HG02840 (cell line): ENCODE results near the gene INMT.
A peak's percentile ranks its signal among the peaks of the same experiment; 100 is the strongest.

Experiments used
- ATAC-seq: cut with Tn5 transposase; IDR thresholded peaks from one replicate; pipeline ENCODE4 v1.9.1; 2021; ENCODE audit warnings: mild to moderate bottlenecking, moderate library complexity, moderate number of reproducible peaks; ENCODE audit not compliant: unreplicated experiment, low FRiP score

Gene INMT

DNA sequence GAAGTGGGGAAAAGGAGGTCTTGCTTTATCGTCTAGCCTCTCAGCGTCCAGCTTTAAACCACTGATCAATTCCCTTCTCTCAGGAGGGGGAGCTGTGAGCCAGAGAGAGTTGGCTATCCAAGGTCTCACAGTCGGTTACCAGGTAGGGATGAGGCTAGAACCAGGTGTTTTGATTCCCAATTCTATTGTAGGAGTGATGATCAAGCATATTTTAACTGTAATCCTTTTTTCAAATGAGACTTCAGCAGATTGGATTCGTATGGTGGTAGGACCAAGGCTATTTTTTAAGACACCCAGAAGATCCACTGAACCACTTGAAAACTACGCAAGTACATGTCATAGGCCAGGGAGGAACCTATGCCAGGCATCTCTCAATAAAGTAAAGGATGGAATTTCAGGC is 27.6 kb downstream of the INMT start:
- ATAC-seq: no peak

DNA sequence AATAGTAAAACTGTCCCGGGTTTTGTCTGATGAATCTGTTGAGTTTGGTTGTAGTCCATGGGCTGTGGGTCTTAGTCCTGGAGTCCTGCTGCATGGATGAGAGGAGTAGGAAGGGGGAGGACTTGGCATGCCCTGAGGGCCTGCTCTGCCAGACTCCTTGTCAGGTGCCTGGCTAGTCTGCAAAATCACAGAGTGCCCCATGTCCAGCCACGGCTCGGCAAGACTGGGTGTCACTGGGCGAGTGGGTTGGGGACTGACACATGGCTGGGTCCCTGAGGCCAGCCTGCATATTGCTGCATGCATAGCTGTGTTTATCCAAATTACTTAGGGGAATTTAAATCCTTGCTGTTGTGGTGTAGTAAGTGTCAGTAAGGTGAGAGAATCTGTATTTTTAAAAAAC is 29.0 kb downstream of the INMT start:
- no peak for ATAC-seq

DNA sequence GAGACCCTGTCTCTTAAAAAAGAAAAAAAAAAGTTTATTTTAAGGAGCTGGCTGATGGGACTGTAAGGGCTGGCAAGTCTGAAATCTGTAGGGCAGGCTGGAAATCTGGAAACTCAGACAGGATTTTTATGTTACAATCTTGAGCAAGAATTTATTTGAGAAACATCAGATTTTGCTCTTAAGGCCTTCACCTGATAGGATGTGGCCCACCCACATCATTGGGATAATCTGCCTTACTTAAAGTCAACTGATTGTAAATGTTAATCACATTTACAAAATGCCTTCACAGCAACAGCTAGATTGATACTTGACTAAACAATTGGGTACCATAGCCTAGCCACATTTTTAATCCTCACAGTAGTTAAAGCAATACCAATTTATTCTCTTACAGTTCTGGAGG is 30.8 kb downstream of the INMT start:
- no peak for ATAC-seq

DNA sequence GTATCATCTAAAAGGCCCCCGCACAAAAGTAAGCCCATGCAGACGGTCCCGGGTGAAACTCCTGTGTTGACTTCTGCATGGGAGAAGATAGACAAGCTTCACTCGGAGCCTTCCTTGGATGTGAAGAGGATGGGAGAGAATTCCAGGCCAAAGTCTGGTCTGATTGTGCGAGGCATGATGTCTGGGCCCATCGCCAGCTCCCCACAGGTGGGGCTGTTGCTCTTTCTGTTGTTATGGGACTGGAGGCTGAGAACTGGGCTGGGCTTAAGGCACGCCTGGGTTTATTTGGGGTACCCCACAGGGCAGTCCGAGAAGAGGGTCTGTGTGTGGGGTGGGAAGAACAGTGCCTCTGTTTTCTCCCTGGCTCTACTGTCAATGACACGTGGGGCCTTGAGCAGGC is 33.9 kb downstream of the INMT start:
- no peak for ATAC-seq

DNA sequence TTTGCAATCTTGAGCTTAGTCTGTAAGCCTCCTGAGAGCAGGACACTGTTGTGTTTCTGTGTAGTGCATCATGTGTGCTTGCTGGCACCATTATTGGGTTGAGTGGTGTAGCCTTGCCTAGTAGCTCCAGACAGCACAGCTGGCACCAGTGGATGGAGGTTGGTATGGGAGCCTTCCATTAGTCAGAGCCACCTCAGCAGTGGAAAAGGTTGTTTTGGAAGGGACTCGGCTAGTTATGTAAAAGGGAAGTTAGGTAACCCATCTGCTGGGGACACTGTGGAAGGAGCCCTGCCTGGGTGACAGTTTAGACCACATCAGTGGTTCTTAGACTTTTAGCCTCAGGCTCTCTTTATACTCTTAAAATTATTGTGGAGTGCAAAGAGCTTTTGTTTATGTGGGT is 35.6 kb downstream of the INMT start:
- no peak for ATAC-seq

DNA sequence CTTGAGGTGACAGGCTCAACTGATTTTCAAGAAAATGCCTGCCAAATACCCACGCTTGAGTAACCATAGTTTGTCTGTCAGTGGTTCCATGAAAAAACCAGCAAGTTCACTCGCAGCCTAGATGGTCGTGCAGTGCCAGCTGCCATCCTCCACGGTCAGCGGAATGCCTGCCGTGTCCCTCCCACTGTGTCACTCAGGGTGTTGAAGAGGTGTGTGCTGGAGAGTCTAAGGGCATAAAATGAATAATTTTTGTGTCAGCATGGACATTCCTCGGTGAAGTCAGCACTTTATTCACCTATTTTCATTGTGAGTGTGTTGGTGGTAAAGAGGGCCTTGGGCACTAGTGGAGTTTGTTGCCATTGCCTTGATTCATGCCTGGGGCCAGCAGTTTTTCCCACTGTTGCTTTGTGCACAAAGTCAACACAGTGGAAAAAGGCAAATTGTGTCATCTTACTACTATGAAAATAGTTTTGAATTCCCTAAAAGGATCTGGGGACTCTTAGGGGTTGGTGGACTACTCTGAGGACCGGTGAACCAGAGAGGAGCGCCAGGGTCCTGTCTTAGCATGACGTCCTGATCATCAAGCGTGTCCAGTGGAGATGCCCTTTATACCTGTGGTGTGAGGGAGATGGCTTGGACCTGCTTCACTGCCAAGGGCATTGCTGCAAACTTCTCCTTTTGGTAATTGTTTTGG is 36.9 kb downstream of the INMT start:
- no peak for ATAC-seq

DNA sequence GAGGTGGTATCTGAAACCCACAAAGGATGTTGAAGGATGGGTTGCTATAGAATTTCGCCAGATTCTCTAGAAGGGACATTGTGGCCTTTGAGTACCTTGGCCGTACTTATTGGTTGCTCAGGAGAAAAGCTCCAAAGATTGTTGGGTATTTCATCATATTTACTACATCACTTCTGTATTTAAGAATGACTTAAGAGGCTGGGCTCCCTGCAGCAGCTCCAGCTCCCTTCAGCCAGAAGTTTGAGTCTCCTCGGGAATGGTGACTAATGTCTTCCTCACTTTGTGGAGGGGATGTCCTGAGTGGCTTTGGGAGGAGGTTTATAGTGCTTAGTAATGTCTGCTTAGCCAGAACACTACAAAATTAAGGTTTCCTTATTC is 37.4 kb downstream of the INMT start:
- no peak for ATAC-seq

DNA sequence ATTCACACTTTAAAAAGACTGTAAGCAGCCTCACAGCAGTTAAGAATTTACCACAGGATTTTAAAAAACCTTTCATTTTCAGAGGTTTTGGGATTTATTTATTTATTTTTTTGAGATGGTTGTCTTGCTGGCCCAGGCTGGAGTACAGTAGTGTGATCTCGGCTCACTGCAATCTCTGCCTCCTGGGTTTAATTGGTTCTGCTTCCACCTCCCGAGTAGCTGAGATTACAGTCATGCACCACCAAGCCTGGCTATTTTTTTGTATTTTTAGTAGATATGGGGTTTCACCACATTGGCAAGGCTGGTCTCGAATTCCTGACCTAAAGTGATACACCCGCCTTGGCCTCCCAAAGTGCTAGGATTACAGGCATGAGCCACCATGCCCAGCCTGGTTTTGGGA is 38.4 kb downstream of the INMT start:
- no peak for ATAC-seq

DNA sequence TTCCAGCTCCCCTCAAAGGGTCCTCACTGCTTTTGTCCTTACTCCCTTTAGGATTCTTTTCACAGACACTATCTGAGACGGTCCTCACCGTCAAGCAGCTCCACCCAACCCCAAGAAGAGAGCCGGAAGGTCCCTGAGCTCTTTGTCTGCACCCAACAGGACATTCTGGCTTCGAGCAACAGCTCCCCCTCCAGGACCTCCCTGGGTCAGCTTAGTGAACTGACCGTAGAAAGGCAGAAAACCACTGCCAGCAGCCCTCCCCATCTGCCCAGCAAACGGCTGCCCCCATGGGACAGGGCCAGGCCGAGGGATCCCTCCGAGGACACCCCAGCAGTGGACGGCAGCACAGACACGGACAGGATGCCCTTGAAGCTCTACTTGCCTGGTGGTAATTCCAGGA is 39.2 kb downstream of the INMT start:
- ATAC-seq: no peak

DNA sequence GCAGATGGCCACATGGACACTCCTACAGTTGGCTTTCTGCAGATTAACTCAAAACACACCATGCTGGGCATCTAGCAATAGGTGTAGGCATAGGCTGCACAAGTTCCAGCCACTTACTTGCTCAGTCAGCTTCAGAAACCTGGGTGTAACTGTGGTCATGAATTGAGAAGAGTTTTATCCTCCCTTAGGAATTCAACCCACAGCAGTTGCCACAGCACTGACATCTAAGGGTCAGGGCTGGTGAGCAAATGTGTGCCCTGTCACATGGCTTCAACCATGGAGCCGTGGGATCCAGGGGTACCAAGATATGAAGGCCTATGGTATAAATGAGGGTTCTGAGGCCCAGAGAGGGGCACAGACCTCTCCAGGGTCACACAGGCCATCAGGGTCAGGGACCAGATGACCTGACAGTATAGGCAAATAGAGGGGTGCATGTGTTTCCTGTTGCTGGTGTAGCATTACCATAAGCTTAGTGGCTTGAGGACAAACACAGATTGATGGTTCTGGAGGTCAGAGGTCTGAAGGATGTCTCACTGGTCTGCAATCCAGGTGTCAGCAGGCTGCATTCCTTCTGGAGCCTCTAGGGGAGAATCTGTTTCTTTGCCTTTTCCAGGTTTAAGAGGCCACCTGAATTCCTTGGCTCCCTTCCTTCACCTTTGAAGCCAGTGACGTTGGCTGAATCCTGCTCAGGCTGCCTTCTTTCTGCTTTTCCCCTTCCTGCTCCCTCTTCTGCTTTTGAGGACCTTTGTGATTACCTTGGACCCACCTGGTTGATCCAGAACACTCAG is 43.4 kb downstream of the INMT start:
- ATAC-seq: no peak

DNA sequence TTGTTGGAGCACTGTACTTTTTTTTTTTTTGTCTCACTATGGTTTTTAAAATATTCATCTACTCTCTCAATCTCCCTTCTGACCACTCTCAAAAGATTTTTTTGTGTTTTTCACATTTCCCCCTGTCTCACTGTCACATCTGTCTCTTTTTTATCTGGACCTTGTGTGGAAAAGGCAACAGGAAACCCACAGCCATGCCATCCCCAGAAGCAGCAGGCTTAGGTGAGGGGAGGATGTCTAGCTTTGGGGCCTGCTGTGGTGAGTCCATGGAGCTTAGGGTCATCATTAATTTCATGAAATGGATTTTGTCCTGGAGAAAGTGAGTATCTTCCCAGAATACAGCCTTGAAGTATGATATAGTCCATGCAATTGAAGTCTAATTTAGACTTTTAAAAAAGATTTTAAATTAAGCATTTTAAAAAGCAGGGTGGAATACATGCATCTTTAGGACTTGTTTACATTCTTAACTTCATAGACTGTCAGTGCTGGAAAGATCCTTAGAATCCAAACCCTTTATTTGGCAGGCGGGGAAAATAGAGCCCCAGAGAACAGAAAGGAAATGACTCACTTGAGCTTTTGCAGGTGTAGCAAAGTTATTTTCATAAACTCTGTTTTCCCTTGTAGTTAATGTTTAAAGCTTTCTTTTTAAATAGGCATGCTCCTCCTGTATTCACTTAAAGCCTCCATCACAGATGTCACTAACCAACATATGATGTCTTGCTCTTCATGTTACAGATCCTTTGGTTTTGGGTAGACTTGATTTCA is 44.4 kb downstream of the INMT start:
- no peak for ATAC-seq

DNA sequence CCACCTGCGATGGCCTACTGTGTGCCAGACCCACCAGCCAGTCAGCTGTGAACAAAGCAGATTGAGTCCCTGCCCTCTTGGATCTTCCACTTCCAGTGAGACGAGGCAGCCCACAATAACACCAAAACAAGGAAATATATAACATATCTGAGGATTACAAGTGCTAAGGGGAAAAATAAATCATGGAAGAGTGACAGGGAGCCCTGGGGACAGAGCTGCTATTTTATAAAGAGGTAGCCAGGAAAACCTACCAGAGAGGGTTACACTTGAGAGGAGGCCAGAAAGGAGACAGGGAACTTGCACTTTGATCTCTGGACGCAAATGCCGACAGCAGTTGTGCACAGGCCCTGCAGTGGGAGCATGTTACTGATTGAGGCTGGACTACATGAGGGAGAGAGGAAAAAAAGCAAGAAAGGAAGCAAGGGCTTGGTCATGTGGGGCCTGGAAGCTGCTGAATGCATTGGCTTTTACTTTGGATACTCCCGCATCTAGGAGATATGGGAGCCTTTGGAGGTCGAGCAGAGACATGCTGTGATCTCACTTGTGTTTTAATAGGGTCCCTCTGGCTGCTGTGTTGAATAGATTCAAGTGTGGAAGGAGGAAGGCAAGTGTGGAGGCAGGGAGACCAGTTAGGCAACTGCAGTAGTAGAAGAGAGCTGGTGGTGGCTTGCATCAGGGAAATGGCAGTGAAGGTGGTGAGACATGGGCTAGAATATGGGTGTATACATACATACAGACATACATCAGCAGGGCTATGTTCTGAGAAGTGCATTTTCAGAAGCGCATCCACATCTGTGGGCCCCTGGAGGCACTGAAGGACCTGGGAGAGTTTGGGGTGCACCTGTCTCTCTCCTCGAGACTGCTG is 45.5 kb downstream of the INMT start:
- no peak for ATAC-seq

DNA sequence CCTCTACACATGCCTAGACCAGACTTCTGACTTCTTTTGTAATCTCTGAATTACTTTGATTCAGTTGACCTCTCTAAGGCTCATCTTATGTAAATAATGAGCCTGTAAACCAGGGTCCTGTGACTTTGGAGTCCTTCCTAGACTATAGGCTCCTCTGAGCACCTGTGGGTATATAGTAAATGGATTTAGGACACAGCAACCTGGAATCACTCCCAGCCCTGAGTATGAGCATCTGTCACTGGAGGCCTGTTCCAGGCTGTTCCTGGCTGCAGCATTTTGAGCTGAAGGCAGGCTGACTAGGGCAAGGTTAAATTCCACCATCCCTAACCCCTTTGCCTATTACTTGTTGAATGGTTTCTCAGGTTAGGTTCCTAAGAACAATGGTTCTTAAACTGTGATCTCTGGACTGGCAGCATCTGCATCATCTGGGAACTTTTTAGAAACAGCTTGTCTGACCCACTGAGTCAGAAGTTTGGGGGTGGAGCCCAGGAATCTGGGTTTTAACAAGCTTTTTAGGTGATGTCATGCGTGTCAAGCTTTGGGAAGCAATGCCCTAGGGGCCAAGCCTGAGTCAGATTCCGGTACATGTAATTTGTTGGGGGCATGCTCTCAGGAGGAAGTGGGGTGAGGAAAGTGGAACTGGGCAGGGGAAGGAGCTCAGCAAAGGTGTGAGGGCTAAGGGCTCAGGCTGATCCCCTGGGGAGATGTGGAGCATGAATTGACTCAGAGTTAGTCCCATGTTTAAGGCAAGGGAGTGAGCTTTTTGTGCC is 47.5 kb downstream of the INMT start:
- peak; percentile 65 for ATAC-seq

DNA sequence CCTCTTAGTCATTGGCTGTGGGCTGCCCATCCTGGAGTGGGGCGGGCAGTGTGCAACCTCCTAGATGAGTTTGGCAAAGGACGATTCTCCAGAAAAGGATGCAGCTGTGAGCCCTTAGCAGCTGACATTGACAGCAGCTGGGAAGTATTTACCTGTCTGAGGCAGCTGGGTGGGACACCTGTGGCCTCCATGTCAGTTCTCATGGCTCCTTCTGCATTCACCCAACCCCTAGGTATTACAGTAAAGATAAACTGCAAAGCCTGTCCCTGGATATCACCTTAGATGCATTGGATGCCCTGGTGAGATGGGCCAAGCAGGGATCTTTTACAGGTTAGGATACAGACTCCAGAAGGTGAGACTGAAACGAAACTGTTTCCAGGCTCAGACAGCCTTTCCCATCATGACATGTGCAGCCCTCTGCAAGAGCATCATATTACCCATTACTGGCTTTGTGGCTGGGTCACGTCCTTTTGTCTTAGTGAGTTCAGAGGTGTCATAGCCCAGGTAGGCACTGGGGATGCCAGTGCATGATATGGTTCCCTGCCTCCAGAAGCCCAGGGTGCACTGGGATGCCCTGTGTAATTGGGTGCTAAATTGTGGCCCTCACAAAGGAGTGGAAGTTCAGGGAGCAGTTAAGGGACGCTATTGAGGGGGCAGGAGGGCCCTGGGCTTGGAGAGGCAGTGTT is 48.2 kb downstream of the INMT start:
- no peak for ATAC-seq

DNA sequence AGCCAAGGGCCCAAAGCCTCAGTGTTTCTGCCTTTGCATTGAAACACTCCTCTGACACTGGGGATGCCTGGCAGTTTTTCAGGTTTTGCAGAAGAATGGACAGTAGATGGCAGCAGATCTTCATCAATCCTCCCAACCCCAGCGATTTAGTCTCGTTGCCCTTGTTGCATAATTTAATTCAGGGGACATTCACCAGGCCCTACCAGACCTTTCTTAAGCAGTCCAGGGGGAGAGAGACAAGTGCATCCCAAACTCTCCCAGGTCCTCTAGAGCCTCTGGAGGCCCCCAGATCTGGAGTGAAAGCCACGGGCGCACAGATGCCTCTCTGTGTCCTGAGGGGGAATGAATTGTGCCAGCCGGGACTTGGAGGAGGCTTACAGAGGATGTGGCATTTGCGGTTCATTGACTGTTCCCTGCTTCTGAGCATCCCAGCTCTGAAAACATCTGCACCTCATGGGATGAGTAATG is 48.9 kb downstream of the INMT start:
- ATAC-seq: no peak

DNA sequence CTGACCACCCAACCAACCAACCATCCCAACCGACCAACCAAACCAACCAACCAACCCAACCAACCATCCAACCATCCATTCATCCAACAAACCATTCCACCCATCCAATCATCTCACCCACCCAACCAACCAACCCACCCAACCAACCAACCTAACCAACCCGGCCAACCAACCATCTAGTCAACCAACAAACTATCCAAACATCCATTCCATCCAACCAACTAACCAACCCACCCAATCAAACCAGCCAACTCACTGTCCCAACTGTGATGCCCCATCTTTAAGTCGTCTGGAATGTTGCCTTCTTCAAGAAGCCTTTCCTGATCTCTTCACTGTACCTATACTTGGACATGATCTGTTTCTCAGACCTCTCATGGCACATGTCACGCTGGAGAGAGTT is 50.9 kb downstream of the INMT start:
- no peak for ATAC-seq

DNA sequence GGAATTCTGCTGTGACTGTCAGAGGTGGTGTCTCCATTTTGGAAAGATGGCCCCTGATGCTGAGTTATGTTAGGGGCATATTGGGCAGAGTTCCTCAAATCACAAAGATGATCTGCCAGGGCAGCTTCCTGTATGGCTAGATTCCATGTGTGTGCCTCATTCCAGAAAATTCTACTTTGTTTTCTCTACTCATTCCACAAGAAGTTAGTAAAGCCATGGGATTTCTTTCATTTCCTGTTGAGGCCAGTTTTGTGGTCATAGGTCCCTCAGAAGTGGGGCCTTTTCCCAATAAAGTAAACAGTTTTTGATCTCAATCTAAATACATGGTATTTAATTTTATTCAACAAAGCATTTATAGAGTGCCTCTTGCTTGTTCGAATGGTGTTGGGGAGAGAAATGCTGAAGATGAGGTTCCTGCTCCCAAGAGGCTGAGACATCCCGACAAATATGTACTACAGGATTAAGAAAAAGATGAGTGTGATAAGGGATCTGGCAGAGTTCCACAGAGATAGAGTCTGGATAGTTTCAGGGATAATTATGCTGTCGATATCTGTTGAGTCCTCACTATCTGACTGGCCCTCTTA is 52.2 kb downstream of the INMT start:
- ATAC-seq: no peak

DNA sequence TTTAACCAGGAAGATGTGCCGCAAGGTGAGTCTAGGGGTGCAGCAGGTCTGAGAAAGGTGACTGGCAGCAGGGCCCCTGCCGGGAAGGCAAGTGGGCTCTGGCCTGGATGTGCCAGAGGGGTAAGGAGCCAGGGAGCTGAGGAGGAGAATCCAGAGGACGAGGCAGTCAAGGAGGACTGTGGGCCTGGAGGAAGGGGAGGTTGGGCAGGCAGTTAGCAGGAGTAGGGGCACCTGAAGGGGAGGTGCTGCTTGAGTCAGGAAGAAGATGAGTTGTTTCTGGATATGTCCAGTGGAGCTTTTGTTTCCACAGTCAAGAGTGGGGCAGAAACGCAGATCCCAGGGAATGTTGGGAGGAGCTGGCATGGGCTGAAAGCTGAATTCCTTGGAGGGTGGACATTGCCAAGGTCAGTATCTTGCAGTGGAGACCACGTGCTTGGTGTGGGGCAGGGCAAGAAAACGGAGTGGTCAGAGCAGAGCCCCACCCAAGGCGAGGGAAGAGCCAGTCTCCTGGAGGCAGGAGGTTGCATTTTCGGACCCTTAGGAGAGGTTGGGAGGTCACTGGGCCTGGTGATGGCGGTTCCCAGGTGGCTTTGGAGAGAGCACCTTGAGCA is 53.3 kb downstream of the INMT start:
- no peak for ATAC-seq
